Type B pancreatic cell (in vitro differentiated cells): ENCODE measurements around the gene MAP1B. TPM values are rescaled to one million over a fixed set of nuclear protein-coding genes. Genes with fewer than 3 reads are reported as not detected.

Experiments used
- DNase-seq: peaks from one replicate; pipeline ENCODE4 v3.0.0; 2021; ENCODE audit warnings: mixed read lengths; ENCODE audit not compliant: unreplicated experiment; ENCODE audit errors: extremely low spot score
- H3K27ac Mint-ChIP-seq: 2 replicates; pipeline ENCODE4 v1.8.0; 2021; ENCODE audit warnings: mild to moderate bottlenecking, mixed read lengths
- H3K27me3 Mint-ChIP-seq: 2 replicates; pipeline ENCODE4 v1.8.0; 2021; ENCODE audit warnings: mixed read lengths
- H3K36me3 Mint-ChIP-seq: 2 replicates; pipeline ENCODE4 v1.8.0; 2021; ENCODE audit warnings: mixed read lengths
- H3K4me1 Mint-ChIP-seq: one replicate; pipeline ENCODE4 v1.8.0; 2021; ENCODE audit warnings: mixed read lengths; ENCODE audit not compliant: unreplicated experiment
- H3K4me3 Mint-ChIP-seq: 2 replicates; pipeline ENCODE4 v1.8.0; 2021; ENCODE audit warnings: mild to moderate bottlenecking, mixed read lengths
- H3K9me3 Mint-ChIP-seq: 2 replicates; pipeline ENCODE4 v1.8.0; 2021; ENCODE audit warnings: mixed read lengths
- CTCF ChIP-seq: fragments of 200-600 bp; sonication (generic); conservative IDR thresholded peaks from 2 replicates; pipeline ENCODE4 v1.5.0; 2021; ENCODE audit warnings: antibody characterized with exemption, mild to moderate bottlenecking
- total RNA-seq: library from RNA; stranded (reverse); gene quantifications from 2 replicates; pipeline ENCODE4 v1.2.1, GENCODE V29; 2021; ENCODE audit warnings: low replicate concordance

Gene MAP1B
- total RNA-seq, 1 donor from 2014 or later: 124 TPM

GRCh38 chr5:72075461-72075860, 31.8 kb upstream of the MAP1B start:
- Mint-ChIP-seq H3K4me3 (no peak overlapping the region), H3K9me3 (no peaks in the 10 kb centered on the region), H3K36me3 (no peaks in the 10 kb centered on the region), H3K27me3 (peaks cover 8% of the 10 kb centered on the region), H3K4me1 (peaks cover 13% of the 10 kb centered on the region), H3K27ac (no peak overlapping the region)
- TF ChIP-seq CTCF: no peak
- DNase-seq: no peak

- Mint-ChIP-seq H3K27ac (no peak overlapping the region), H3K4me3 (no peak overlapping the region), H3K36me3 (no peaks in the 10 kb centered on the region)
Observed at GRCh38 chr5:72076621-72077300, 30.5 kb upstream of the MAP1B start.

DNA sequence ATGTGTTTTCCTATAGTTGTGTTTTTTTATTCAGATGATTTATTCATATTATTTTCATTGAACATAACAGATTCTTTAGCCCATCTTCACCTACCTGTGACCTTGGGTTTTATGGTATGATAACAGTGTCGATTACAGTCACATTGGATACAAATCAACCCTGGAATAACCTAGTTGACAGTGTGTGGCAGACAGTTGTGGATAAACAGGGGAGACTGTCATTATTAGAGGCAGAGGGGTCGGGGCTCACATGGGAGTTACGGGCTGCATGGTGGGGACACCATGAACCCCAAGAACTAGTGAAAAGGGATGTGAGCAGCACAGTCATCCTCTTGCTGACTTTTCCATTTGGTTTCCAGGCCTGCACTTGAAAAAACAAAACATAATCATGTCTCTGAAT, 29.9 kb upstream of the MAP1B start:
- H3K36me3 Mint-ChIP-seq: no peaks in the 10 kb centered on the region
- TF ChIP-seq CTCF: no peak
- no peak overlapping the region for H3K27ac Mint-ChIP-seq
- DNase-seq: no peak
- peaks cover 9% of the 10 kb centered on the region for H3K27me3 Mint-ChIP-seq
- H3K9me3 Mint-ChIP-seq: no peaks in the 10 kb centered on the region
- no peak overlapping the region for H3K4me3 Mint-ChIP-seq
- peaks cover 13% of the 10 kb centered on the region for H3K4me1 Mint-ChIP-seq

More at GRCh38 chr5:72076621-72077300, 30.5 kb upstream of the MAP1B start:
- Mint-ChIP-seq H3K4me1 (peaks cover 13% of the 10 kb centered on the region), H3K9me3 (no peaks in the 10 kb centered on the region), H3K27me3 (peaks cover 9% of the 10 kb centered on the region)
- DNase-seq: no peak
- TF ChIP-seq CTCF: no peak

- H3K27me3 Mint-ChIP-seq: peaks cover 9% of the 10 kb centered on the region
- no peaks in the 10 kb centered on the region for H3K36me3 Mint-ChIP-seq
- H3K9me3 Mint-ChIP-seq: no peaks in the 10 kb centered on the region
- peaks cover 13% of the 10 kb centered on the region for H3K4me1 Mint-ChIP-seq
- DNase-seq: no peak
- no peak overlapping the region for H3K27ac Mint-ChIP-seq
- no peak overlapping the region for H3K4me3 Mint-ChIP-seq
- TF ChIP-seq CTCF: peak; percentile 27
Observed at GRCh38 chr5:72079288-72079687, 28.0 kb upstream of the MAP1B start.

GRCh38 chr5:72082048-72082447, 25.2 kb upstream of the MAP1B start:
- H3K27me3 Mint-ChIP-seq: peaks cover 12% of the 10 kb centered on the region
- H3K4me3 Mint-ChIP-seq: no peak overlapping the region
- no peaks in the 10 kb centered on the region for H3K9me3 Mint-ChIP-seq
- H3K4me1 Mint-ChIP-seq: peaks cover 9% of the 10 kb centered on the region
- H3K27ac Mint-ChIP-seq: no peak overlapping the region
- H3K36me3 Mint-ChIP-seq: no peaks in the 10 kb centered on the region
- no peak for DNase-seq
- TF ChIP-seq CTCF: no peak
